Fibroblast of skin of back (primary cell): Measurements from ENCODE around the gene EML1.

ENCODE experiments used
- DNase-seq: peaks from one replicate; pipeline ENCODE4 v3.0.0-alpha.2; 2013

Gene EML1

DNA sequence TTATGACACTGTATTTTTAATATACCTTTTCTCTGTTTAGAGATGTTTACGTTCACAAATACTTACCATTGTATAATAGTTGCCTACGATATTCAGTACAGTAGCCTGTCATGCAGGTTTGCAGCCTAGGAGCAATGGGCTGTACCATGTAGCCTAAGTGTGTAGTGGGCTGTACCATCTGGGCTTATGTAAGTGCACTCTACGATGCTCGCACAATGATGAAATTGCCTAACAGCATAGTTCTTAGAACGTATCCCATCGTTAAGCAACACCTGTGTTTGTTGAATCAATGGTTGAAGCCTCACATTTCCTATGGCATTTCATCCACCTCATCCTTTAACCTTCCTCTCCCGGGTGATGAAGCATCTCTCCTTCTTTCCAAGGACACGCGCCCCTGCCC is 12.5 kb upstream of the EML1 start:
- DNase-seq, result no peak

- no peak for DNase-seq
These were observed 12.1 kb upstream of the EML1 start for GRCh38 chr14:99781091-99781490.

DNA sequence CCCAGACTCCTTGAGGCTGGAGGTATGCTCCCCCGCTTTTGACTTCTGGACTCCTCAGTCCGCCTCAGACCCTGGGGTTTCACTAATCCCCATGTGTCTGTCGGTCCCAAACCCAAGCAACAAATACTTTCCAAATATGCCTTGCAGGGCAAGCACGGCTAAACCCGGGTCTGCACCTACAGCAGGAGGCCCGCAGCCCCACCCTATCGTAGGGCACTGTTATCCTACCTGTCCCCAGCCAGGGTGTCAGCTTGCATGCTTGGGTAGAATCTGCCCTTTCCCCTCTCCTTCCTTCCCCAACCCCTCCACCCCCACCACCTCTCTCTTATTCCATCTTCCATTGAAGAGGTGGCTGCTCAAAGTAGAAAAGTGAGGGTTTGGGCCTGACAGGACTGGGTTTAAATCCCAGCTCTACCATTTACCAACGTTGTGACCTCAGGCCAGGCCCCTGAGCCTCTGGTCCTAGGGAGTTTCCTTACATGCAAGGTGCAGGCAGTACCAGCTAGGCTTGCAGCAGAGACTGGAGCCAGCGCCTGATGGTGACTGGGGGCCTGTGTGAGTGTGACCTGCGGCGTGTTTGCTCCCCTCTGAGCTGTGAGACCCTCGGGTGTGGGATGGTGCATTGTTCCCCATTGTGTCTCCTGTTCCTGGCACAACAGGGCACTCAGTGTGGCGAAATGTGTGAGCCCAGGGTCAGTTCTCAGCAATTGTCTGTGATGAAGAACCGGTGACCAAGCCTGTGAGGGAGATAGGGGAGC is 11.2 kb upstream of the EML1 start:
- DNase-seq, result no peak

- DNase-seq, result no peak
These were observed 8.7 kb upstream of the EML1 start for GRCh38 chr14:99784508-99784907.

GRCh38 chr14:99785426-99785825 is 7.8 kb upstream of the EML1 start:
- DNase-seq, result no peak

- DNase-seq, result no peak
These were observed 6.7 kb upstream of the EML1 start for GRCh38 chr14:99786511-99786989.

- no peak for DNase-seq
These were observed 4.5 kb upstream of the EML1 start for GRCh38 chr14:99788713-99789112.

DNA sequence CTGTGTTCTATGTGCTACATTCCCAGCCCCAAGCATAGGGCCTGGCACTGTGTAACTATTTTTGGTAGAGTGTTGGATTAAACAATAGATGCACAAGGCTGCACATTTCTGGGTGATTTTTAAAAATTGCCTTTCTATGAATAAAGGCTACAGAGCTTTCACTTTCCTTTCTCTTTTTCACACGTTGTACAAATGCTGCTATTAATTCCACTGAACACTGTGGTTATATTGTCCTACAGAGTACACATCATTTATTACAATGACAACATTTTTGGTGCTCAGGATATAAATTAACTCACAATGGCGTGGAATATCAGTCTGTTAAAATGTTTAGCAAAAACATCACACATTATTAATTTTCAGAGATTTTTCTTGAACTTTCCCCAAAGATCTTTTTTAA is 3.6 kb upstream of the EML1 start:
- DNase-seq, result no peak

DNA sequence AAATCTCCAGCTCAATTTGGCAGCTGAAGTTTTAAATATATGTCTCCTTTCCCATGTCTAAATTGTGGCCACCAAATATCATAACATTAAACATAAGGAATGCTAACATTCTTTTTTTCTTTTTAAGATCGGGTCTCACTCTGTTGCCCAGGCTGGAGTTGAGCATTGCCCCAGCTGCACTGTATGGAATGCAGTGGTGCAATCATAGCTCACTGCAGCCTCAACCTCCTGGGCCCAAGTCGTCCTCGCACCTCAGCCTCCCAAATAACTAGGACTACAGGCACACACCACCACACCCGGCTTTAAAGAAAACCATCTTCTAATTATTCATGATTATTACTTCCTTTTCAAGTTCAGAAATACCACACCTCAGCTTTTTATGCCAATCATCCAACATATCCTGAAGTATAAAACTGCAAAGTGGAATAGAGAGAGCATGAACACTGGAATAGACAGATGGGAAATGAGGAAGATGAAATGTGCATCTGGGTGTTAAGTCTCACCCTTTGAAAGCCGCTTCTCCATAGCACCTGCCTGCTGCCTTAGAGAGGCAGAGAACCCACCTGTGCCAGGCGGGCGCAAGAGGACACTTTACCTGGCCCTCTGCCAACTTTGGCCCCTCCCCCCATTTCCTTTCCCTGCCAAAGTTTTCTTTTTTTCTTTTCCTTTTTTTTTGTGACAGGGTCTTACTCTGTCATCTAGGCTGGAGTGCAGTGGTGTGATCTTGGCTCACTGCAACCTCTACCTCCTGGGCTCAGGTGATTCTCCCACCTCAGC is 2.8 kb upstream of the EML1 start:
- no peak for DNase-seq

- no peak for DNase-seq
These were observed 2.2 kb upstream of the EML1 start for GRCh38 chr14:99790978-99791376.

DNA sequence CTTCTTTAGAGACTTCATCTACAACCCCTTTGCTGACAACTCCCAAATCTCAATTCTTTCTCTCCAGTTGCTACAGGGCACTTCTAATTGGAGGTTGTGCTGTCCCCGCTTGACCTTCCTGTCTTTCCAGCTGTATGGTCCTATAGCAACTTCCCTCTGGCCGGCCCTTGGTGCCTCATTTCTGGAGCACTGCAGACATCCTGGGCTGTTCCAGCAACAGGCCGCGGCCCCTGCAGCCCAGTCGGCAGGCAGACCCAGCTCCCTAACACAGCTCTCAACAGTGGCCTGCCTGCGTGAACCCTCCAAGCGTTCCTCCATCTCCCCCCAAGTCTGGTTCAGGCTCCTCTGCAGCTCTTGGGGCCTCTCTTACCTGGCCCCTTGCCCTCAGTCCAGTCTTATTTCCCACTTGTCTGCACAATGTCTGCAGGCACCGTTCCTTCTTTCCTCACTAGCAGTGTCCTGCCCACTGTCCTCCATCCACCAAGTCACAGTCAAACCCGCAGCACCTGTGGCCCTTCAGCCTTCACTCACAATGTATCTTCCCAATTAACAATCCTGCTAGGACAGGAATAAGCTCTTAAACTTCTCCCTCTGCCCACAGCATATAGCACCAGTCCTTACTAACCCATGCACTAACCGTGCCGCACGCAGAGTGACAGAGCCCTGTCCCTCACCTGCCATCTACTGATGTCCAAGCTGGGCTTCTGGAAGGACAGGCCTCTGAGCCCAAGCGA is 1.6 kb upstream of the EML1 start:
- DNase-seq, result no peak

- DNase-seq, result no peak
These were observed 1.0 kb upstream of the EML1 start for GRCh38 chr14:99792210-99792535.

DNA sequence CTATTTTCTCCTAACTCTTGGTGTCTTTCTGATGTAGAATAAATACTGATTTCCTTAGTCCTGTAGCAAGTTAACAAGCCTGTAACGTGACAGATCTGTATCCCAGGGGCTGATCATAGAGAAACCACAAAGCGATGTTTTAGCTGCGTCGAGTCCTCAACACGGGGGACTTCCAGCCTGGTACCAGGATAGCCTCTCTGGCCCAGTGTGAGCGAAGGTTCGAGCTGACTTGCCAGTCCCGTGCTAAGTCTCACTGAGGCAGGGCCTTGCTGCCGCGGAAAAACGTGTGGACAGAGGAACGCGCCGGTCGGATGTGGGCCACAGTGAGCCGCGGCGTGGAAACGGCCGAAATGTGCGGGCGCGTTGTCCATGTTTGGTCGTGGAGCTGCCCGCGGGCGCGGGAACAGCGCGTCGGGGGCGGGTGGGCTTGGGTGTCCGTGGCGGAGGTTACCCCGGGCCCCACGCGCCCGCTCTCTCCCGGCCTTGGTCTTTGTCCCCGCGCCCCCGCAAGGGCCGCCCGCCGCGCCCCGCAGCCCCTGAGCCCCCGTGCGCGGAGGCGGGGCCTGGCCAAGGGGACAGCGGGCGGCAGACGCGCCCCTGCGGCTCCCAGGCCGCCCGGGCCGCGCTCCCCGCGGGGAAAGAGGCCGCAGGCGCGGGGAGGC is 531 bp upstream of the EML1 start:
- DNase-seq, result peak; percentile 29

- DNase-seq, result no peak
These were observed 1.1 kb downstream of the EML1 start for GRCh38 chr14:99794151-99794780.

DNA sequence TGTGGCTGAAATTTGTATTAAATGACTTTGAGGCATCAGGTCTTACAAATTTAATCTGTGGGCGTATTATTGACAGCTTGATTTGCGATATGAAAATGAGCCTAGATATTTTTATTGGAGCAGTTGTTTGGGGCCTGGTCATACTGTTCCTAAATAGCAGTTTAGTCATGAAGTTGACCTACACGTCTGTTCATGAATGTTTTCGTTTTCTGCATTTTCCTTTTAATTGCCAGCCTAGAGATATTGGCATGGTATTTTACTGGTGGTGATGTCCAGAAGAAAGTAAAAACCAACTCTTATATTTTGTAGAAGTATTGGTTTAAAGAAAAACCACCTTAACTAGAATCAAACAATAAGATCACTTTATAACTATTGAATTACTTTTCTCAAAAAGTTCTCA is 1.8 kb downstream of the EML1 start:
- no peak for DNase-seq

DNA sequence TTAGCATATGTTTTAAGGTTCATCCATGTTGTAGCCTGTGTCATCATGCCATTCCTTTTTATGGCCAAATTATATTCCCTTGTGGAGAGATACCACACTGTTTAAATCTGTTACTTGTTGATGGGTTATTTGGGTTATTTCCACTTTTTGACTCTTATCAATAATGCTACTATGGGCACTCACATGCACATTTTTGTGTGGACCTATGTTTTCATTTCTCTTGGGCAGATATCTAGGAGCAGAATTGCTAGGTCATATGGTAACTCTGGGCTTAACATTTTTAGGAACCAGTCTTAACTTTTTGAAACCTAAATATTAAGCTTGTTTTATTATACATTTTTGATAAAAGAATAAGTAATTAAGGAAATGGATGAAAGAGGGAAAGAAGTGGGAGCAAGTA is 4.0 kb downstream of the EML1 start:
- DNase-seq, result no peak

DNA sequence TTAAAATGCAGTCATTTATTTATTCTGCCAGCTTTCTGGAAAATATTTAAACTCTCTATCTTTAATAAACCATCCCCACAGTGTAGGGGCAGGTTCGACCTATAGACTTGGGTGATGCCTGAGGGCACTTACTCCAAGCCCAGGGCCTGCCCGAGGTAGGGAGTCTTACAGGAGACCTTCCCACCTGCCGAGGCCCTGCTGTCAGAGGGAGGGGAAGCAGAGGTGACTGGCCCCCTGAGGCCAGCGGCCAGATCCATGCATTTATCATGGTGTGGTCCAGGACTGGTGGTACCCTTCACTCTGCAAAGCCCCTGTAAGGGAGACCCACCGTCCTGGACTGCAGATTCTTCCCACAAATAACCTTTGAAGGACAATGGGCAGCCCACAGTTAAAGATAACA is 7.6 kb downstream of the EML1 start:
- DNase-seq, result no peak

DNA sequence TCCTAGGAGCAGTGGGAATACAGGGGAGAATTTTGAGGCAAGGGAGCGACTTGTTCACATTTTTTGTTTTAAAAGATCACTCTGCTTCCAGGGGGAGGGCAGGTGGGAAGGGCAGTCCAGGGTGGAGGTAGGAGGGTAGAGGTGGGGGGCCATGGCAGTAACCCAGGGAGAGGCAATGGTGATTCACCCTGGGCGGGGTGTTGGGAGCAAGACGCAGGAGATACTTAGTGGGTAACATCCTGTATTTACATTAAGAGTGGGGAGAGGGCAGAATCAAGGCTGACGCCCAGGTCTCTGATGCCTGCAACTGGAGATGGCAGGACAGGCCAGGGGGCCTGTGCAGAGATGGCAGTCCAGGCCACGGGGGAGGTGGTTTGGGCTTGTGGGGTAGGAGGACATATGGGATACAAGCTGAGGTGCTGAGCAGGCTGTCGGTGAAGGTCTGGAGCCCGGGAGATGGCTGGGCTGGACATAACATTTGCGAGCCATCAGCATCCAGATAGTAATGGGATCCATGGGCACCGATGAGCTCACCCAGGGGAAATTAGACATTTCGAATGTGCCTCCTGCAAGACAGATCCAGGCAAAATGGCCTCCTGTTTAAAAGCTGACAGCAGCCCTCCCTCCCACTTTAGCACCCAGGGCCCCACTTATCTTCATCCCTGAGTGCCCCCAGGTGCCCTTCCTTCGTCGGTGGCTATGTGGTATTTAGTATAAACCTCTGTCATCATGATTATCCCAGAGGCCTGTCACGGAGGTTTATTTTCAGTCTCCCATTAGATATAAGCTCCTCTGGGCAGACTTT is 9.3 kb downstream of the EML1 start:
- DNase-seq, result peak; percentile 34

DNA sequence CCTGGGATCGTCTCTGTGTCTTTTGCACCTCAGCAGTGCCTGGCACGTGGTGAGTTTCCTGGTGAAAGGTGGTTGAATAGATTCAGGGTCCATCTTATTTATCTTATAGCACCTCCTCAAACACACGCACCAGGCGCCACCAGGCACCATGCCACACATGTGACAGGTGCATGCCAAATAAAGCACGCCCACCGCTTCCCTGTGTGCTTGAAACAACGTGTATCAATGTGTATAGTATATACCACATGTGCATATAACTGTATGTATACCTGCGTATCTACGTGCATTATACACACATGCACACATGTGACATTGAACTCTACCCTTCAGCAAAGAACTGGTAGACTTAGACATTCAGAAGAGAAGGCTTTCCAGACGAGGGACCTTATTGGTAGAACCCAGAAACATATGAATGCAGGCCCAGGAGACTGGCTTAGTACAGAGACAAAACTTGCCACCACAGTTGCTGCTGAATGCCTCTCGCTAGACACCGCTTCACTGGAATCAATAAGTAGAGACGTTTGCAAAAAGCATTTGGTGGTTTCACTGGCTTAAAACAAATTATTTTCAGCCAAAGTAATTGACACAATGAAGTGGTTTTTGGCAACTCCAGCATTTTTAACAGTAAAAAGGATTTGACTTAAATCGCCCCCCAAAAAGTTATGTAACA is 10.0 kb downstream of the EML1 start:
- no peak for DNase-seq

- DNase-seq, result no peak
These were observed 10.6 kb downstream of the EML1 start for GRCh38 chr14:99803803-99804202.
